GM13977 (cell line): Measurements from ENCODE around the gene ERBB4.

ENCODE experiments used
- DNase-seq: peaks from one replicate; pipeline ENCODE4 v3.0.0; 2012; ENCODE audit warnings: low spot score
- CTCF ChIP-seq: IDR thresholded peaks from 2 replicates; pipeline ENCODE4 v1.5.1; 2012; ENCODE audit warnings: mild to moderate bottlenecking, control low read depth; ENCODE audit not compliant: insufficient read depth; ENCODE audit errors: extremely low read depth, missing control alignments
- in situ Hi-C: fragments of 300-500 bp; cut with MboI; formaldehyde crosslinking; loops from one replicate; pipeline ENCODE4 v1.12.0; 2022; ENCODE audit warnings: low sequenced_read_pairs, low pct_unique_long_range_greater_than_20kb, mixed read lengths, inconsistent platforms; ENCODE audit not compliant: unreplicated experiment

ERBB4 gene

GRCh38 chr2:212536817-212537725 is 1.5 kb downstream of the ERBB4 start:
- in situ Hi-C loops: no loop called here
- TF ChIP-seq CTCF: no peak
- DNase-seq: peak; percentile 10

GRCh38 chr2:212535996-212536816 is 2.4 kb downstream of the ERBB4 start:
- in situ Hi-C loops: no loop called here
- DNase-seq: no peak
- TF ChIP-seq CTCF: no peak

- no peak for DNase-seq
- in situ Hi-C loops: no loop called here
- TF ChIP-seq CTCF: no peak
Observed at GRCh38 chr2:212534336-212534735, 4.3 kb downstream of the ERBB4 start.

GRCh38 chr2:212532585-212532984 is 6.0 kb downstream of the ERBB4 start:
- peak; percentile 13 for TF ChIP-seq CTCF
- in situ Hi-C loops: no loop called here
- no peak for DNase-seq

GRCh38 chr2:212532087-212532486 is 6.5 kb downstream of the ERBB4 start:
- in situ Hi-C loops: no loop called here

More at GRCh38 chr2:212532087-212532486, 6.5 kb downstream of the ERBB4 start:
- no peak for TF ChIP-seq CTCF
- no peak for DNase-seq
